NCI-H2196 (cell line): Measurements from ENCODE around the gene VMAC.
A peak's percentile ranks its signal among the peaks of the same experiment; 100 is the strongest.
"Not testable (repeated sequence)": the region's sequence is repeated elsewhere in the genome, so short reads cannot be mapped to it uniquely, and the experiment has no call there.

Experiments used
- DNase-seq: peaks from one replicate; lab custom pipeline; 2025; ENCODE audit not compliant: unreplicated experiment; lab: John Stamatoyannopoulos, UW

VMAC gene, protein sequence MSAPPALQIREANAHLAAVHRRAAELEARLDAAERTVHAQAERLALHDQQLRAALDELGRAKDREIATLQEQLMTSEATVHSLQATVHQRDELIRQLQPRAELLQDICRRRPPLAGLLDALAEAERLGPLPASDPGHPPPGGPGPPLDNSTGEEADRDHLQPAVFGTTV

DNA sequence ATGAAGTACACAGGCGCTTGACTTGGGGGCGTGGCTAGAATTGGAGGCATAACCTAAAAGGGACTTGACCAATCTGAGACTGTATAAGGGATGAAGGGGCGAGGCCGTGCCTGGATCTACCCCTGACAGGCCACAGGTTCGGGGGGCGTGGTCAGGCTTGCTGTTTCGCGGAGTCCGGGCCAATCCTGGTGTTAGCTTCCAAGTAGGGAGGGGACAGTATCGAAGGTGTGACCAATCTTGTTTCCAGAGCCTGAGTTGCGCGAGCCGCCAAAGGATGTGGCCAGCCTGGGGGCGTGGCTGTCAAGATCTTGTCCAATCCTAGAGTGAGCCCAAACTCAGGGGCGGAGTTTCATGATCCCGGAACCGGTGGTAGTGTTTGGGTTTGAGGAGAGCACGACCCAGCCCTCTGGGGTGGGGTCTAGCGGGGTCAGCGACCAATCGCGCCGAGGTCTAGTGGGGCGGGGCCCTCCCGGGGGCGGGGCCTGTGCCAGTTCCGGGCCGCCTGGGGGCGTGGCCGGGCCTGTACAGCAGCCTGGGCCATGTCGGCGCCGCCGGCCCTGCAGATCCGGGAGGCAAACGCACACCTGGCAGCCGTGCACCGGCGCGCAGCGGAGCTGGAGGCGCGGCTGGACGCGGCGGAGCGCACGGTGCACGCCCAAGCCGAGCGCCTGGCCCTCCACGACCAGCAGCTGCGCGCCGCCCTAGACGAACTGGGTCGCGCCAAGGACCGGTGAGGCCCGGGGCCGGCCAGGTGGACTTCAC lies at the start of gene VMAC:
TSS of gene VMAC (plus strand) at position 521 of the 762 bp plus-strand sequence. CDS start at position 540, 19 bp downstream.
- peak; percentile 100 for DNase-seq

DNA sequence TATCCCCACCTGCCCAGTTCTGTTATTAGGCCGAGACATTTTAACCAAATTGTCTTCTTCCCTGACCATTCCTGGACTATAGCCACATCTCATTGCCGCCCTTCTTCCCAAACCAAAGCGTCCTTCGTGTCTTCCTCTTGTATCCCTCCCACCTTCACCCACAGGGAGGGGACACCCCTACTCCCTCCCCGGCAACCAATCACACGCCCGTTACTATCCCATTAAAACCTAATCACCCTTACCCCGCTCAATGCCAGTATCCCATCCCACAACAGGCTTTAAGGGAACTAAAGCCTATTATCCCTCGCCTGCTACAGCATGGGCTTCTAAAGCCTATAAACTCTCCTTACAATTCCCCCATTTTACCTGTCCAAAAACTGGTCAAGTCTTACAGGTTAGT lies 49.5 kb upstream of the VMAC start:
- DNase-seq: not testable (repeated sequence)

DNA sequence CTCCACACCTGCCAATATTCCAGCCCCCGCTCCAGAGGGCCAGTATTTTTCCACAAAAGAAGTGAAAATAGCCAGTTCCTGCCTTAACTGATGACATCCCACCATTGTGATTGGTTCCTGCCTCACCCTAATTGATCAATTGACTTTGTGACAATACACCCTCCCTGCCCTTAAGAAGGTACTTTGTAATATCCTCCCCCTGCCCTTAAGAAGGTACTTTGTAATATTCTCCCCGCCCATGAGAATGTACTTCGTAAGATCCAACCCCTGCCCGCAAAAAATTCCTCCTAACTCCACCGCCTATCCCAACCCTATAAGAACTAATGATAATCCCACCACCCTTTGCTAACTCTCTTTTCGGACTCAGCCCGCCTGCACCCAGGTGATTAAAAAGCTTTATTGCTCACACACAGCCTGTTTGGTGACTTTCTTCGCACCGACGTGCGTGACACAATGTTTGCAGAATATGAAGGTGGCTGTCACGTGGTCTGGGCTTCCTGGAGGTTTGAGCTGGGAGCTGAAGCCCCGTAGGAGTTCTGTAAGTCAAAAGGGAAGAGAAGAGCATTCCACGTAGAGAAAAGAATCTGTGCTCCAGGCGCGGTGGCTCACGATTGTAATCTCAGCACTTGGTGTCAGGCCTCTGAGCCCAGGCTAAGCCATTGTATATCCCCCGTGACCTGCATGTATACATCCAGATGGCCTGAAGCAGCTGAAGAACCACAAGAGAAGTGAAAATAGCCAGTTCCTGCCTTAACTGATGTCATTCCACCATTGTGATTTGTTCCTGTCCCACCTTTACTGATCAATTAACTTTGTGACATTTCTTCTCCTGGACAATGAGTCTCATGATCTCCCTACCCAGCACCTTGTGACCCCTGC lies 47.2 kb upstream of the VMAC start:
- no peak for DNase-seq

DNA sequence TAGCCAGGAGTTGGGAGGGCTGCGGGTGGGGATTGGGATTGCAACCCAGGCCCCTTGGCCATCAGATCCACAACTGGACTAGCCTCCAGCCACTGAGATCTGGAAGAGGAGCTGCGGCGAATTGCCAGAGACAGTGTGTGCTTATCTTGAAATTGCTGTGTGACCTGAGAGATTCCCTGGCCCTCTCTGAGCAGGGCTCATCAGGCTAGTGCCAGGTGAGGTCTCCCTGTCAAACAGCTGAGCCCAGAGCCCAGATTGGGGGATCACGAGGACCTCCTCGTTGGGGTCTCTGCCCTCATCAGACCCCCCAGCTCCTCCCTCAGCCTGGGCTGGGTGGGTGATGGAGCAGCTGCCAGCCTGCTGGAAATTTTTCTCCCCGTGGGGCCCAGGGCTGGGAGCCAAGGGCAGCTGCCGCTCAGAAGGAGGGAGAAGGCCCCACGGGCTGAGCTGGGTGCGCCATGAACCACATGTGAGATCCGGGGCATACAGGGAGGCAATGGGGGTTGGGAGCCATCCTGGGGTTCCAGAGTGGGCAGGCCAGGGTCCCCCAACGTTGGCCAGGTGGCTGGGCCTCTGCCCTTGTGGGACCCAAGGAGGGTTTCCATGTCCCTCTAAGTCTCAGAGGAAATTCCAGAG lies 41.5 kb upstream of the VMAC start:
- DNase-seq: no peak

DNA sequence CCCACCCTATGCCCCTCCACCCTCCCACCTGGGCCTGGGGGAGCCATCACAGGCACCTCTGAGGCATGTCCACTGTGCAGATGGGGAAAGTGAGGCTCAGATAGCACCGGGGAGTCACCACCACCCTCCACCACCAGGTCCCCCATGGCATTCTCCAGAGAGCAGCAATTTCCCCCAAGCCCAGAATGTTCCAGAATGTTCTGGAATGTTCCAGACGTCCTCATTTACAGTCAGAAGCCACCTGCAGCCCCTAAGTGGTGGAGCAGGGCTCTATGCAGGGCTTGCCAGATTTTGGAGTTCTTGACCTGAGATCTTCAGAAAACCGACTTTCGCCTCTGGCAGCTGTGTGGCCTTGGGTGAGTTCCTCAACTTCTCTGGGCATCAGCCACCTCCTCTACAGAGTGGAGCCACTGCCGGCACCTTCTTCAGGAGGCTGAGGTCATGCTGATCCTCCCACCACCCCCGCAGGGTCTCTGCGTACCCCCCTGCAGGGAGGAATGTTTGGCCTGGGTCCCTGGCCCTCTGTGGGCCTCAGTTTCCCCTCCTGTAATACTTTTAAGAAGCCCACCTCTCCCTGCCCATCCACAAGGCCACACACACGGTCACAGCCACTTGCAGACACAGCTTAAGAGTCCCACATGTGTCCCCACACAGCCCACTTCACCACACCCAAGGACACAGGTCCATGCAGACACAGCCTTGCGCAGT lies 40.5 kb upstream of the VMAC start:
- no peak for DNase-seq

DNA sequence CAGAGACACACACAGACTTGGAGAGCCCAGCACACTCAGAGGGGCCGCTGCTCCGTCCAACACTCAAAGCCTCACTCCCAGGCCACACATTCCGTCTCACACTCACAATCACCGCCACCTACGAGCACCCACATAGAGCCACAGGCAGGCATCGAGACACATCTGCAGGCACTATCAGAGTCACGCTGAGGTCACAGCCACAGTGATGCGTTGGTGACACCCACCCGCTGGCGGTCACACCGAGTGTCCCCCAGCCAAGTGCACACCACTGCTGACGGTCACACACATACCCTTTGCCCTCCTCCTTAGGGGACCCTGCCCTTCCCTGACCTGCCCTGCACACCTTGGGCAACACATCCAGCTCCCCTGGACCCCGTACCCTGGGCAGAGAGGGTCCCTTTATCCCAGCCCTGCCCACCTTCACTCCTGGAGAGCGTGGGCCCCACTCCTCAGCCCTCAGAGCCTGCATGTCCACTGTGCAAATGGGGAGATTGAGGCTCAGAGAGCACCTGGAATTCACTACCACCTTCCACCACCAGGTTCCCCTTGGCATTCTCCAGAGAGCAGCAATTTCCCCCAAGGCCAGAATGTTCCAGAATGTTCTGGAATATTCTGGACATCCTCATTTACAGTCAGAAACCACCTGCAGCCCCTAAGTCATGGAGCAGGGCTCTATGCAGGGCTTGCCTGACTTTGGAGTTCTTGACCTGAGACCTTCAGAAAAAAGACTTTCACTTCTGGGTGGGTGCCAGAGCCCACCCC lies 39.8 kb upstream of the VMAC start:
- DNase-seq: no peak

DNA sequence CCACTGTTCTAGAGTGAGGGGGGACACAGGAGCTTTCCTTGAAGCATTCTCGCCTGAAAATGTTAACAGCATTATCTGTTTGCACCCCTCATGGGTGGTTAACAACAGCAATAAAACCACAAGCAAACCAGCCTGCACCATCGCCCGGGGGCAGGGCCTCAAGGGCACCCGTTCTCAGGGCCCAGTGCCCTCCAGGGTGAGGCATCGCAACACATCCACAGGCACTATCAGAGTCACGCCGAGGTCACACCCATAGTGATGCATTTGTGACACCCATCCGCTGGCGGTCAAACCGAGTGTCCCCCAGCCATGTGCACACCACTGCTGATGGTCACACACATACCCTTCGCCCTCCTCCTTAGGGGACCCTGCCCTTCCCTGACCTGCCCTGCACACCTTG lies 38.9 kb upstream of the VMAC start:
- DNase-seq: no peak

DNA sequence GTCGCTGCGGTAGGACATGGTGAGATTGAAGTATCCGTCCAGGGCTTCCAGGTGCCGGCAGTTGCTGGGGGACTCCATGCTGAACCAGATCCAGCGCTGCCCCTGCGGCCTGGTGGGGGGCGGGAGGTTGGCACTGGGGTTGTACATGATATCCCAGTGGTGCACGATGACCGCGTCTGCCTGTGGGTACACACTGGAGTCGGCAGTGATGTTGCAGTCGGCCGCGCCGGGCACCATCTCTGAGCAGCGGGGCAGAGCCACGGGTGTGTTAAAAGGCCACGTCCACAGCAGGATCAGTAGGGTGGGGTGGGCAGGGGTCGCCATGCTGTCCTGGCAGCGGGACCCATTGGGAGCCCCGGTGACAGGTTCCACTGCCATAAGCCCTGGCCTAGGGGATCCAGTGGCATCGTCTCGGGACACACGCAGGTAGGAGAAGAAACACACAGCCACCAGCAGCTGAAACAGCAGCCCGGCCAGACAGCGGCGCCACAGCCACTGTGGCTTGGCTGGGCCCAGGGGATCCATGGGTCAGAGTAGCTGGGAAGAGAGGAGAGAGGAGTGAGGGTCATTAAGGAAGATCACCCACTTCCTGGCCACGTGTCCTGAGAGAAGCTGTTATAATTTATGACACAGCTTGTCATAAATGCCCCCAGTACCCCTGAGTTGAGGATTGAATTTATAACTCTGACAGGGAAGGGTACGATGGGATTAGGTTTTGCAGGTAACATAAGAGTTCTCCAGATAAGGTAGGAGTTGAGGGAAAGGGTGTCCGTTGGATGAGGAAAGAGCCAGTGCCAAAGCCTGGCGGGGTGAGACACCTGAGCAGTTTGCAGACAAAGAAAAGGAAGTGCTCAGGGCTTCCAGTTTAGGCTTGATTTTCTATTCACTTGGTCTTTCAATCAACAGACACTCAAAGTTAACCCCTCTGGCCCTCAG lies 37.2 kb upstream of the VMAC start:
- peak; percentile 25 for DNase-seq

DNA sequence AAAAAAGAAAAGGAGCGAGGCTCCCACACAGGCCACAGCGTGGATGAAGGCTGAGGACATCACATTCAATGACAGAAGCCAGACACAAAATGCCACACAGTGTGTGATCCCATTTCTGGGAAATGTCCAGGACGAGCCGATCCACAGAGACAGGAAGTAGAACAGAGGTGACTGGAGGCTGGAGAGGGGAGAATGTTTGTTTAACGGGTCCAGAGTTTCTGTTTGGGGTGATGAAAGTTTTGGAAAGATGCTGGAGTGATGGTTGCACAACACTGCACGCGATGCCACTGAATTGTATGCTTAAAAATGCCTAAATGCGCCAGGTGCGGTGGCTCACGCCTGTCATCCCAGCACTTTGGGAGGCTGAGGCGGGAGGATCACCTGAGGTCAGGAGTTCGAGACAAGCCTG lies 33.7 kb upstream of the VMAC start:
- DNase-seq: no peak

DNA sequence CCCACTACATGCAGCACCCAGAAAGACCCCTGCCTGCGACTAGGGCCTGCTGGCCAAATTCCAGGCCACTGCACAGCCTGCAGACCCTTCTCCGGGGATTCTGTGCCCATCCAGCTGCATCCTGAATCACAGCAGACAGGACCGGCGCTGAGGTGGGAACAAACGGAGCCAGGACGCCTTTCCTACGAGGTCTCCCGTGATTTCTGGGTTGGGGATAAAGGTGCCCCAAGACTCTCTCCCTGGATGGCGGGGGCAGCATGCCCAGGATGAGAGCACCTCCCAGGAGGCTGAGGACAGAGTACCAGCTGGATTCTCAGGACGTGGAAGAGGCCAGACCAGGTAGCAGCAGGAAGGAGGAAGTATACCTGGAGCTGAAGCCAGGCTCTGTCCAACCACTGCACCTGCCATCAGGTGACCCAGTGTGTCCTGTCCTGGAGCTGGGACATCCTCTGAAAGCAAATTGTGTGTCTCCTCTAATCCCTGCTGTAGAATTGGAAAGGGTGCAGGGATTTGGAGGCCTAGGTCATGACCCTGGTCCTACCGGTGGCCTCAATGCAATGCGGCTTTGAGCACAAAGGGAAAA lies 31.0 kb upstream of the VMAC start:
- no peak for DNase-seq

DNA sequence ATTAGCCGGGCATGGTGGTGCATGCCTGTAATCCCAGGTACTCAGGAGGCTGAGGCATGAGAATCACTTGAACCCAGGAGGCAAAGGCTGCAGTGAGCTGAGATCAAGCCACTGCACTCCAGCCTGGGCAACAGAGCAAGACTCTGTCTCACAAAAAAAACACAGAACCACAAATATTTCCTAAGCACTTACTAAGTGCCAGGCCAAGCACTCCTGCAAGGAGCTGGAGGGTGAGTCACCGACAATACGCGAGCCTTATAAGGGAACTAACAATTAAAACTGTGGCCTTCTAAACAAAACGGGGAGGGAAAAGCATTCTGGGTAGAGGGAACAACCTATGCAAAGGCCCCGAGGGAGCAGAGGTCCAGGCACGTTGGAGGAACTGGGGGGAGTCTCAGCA lies 30.2 kb upstream of the VMAC start:
- DNase-seq: not testable (repeated sequence)

DNA sequence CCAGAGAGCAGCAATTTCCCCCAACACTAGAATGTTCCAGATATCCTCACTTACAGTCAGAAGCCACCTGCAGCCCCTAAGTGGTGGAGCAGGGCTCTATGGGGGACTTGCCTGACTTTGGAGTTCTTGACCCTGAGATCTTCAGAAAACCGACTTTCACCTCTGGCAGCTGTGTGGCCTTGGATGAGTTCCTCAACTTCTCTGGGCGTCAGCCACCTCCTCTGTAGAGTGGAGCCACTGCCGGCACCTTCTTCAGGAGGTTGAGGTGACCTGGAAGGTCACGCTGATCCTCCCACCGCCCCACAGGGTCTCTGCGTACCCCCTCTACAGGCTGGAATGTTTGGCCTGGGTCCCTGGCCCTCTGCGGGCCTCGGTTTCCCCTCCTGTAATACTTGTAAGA lies 27.2 kb upstream of the VMAC start:
- DNase-seq: no peak

DNA sequence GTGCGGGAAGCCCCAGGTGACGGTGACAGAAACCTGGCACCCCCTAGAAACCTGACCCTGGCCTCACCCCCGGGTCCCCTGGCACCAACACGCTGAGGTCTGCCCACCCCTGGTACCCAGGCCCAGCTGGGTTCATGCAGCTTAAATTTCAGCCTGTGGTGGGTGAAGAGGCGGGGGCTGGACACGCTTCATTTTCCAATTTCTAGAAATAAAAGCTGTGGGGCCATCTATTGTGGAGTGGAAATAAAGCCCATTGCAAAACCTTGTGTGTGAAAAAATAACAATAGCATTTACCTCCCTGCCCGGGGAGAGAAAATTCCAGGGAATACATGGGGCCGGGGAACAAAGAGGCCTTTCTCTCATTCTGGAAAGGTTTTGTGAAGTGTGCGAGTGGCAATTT lies 26.8 kb upstream of the VMAC start:
- no peak for DNase-seq

DNA sequence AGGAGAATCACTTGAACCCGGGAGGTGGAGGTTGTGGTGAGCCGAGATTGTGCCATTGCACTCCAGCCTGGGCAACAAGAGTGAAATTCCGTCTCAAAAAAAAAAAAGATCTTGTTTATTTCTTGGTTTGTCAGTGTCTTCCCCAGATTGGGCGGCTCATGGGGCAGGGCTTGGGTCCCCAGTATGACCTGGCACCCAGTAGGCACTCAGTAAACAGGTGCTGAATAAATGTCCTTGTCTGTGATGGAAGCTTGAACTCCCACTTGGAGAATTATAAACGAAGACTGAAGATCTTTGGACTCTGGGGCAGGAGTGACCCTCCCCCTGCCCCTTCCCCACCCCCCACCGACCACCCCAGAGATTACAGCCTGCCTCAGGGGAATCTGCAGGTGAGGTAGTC lies 24.5 kb upstream of the VMAC start:
- DNase-seq: no peak

DNA sequence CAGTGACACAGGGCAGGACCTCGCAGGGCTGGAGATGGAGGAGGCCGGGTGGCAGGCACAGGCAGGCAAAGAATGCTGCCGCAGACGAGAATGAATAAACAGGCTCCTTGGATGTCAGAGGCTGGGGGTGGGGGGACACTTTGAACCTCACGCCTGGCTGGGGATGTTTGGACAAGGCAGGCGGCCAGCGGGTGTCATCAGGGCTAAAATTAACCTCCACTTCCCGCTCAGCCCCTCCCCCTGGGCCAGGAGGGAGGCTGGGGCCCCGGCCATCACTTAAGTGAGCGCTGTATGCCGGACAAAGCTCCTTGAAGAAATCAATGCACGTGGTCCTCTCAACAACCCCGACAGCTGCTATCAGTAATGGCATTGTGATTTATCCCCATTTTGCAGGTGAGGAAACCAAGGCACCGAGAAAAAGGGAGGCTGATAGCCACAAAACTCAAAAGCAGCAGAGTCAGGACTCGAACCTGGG lies 24.0 kb upstream of the VMAC start:
- DNase-seq: peak; percentile 66

DNA sequence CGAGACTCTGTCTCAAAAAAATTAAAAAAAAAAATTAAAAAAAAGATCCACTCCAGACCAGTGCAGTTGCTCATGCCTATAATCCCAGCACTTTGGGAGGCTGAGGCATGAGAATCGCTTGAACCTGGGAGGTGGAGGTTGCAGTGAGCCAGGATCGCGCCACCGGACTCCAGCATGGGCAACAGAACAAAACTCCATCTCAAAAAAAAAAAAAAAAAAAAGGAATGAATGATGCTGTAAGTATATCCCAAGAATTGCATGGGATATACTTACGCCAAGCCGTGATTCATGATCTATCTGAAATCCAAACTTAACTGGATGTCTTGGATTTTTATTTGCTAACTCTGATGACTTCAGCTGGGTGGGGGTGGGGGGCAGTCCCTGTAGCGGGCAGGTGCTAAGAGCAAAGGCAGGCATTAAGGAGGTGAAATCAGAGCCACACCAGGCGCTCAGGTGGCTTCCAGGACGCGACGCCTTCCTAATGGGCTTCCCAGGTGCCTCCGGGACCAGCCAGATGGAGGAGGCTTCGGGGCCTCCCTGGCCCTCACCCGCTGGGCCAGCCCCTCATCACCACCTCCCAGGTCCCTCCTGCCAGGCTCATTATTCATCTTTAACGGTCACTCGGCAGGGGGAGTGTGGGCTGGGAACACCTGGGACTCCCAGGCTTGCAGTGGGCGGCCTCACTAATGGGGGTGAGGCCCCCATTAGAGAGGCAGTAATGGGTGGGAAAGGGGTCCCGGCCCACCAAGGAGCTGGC lies 23.0 kb upstream of the VMAC start:
- DNase-seq: peak; percentile 81

DNA sequence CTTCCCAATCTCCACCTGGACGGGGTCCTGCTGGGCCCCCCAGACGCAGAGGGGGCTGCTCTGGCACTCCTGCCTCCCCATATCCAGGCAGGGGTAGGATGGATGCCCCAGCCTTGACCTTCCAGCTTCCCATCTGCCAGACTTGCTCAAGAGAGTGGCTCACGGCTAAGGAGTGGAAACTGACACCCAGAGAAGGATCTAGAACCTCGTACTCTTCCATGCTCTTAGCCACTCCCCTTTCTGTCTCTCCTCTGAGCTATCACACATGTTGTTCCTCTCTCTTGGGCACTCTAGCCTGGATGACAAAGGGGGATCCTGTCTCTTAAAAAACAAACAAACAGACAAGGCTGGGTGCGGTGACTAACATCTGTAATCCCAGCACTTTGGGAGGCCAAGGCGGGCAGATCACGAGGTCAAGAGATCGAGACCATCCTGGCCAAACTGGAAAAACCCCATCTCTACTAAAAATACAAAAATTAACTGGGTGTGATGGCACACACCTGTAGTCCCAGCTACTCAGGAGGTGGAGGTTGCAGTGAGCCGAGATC lies 22.2 kb upstream of the VMAC start:
- no peak for DNase-seq
